SU-DHL-6 (cell line): ENCODE measurements around the gene ID4.

Experiments
- H2AFZ ChIP-seq: fragments of 200-600 bp; sonication (generic); 2 replicates; pipeline ENCODE4 v1.6.1; 2014; ENCODE audit warnings: low read depth, mild to moderate bottlenecking, moderate library complexity, mixed read lengths, antibody characterized with exemption, low read length; ENCODE audit not compliant: severe bottlenecking
- H3F3A ChIP-seq: fragments of 200-600 bp; shearing (Covaris generic); 2 replicates; pipeline ENCODE4 v1.6.0; 2016; ENCODE audit warnings: antibody characterized with exemption, mild to moderate bottlenecking; ENCODE audit not compliant: insufficient read depth
- H3K27ac ChIP-seq: fragments of 200-600 bp; sonication (generic); 2 replicates; pipeline ENCODE4 v1.5.1; 2016; ENCODE audit warnings: low read depth, mild to moderate bottlenecking, low read length, moderate library complexity, mixed read lengths
- H3K27me3 ChIP-seq: fragments of 200-600 bp; sonication (generic), shearing (Covaris generic); 2 replicates; pipeline ENCODE4 v1.6.0; 2014; ENCODE audit warnings: mild to moderate bottlenecking, low read length
- H3K36me3 ChIP-seq: fragments of 200-600 bp; sonication (generic); 2 replicates; pipeline ENCODE4 v1.6.1; 2014; ENCODE audit warnings: mild to moderate bottlenecking, low read length, mixed read lengths
- H3K4me2 ChIP-seq: fragments of 300-600, 200-600 bp; shearing (Covaris generic), sonication (generic); 2 replicates; pipeline ENCODE4 v1.6.0; 2014; ENCODE audit warnings: low read length, low read depth, mild to moderate bottlenecking; ENCODE audit not compliant: poor library complexity, severe bottlenecking
- H3K4me3 ChIP-seq: fragments of 200-600 bp; sonication (generic); 2 replicates; pipeline ENCODE4 v1.5.1; 2014; ENCODE audit warnings: antibody characterized with exemption, low read length, mild to moderate bottlenecking, mixed read lengths; ENCODE audit not compliant: insufficient read depth, poor library complexity, severe bottlenecking
- H3K79me2 ChIP-seq: fragments of 200-600 bp; sonication (generic); 2 replicates; pipeline ENCODE4 v1.6.1; 2014; ENCODE audit warnings: mild to moderate bottlenecking, low read length, moderate library complexity; ENCODE audit not compliant: insufficient read depth
- H3K9ac ChIP-seq: fragments of 200-600 bp; sonication (generic); 2 replicates; pipeline ENCODE4 v1.7.0; 2014; ENCODE audit warnings: mild to moderate bottlenecking, low read length
- H3K9me2 ChIP-seq: fragments of 200-600 bp; sonication (generic); replicated peaks from 2 replicates; pipeline ENCODE4 v1.6.1; 2014; ENCODE audit warnings: low read length; ENCODE audit not compliant: insufficient read depth
- H3K9me3 ChIP-seq: fragments of 200-600 bp; sonication (generic); 2 replicates; pipeline ENCODE4 v1.6.1; 2014; ENCODE audit warnings: low read length, mixed read lengths; ENCODE audit not compliant: insufficient read depth
- H4K20me1 ChIP-seq: fragments of 200-600 bp; sonication (generic); 2 replicates; pipeline ENCODE4 v1.6.1; 2014; ENCODE audit warnings: low read depth, mild to moderate bottlenecking, antibody characterized with exemption, low read length, moderate library complexity, mixed read lengths
- CTCF ChIP-seq: fragments of 200-600 bp; sonication (generic); IDR thresholded peaks from one replicate; pipeline ENCODE4 v1.5.1; 2017; ENCODE audit warnings: antibody characterized with exemption, mild to moderate bottlenecking, low read length, moderate library complexity; ENCODE audit not compliant: insufficient read depth, poor library complexity, severe bottlenecking
- EZH2phosphoT487 ChIP-seq: fragments of 200-600 bp; sonication (generic), shearing (Covaris generic); conservative IDR thresholded peaks from 2 replicates; pipeline ENCODE4 v1.6.1; 2018; ENCODE audit warnings: mild to moderate bottlenecking, antibody characterized with exemption, low read length, moderate library complexity, mixed read lengths

The ID4 gene

GRCh38 chr6:19839237-19839546, 2.0 kb downstream of the ID4 start:
- Histone ChIP-seq H3K9me3 (no peaks in the 10 kb centered on the region), H2AFZ (no peak overlapping the region), H4K20me1 (no peaks in the 10 kb centered on the region), H3K4me3 (no peak overlapping the region), H3K27me3 (no peaks in the 10 kb centered on the region), H3K4me2 (no peak overlapping the region), H3K9me2 (no peaks in the 10 kb centered on the region; the same call in 1 of the 2 replicates), H3F3A (no peaks in the 10 kb centered on the region), H3K27ac (no peak overlapping the region), H3K36me3 (no peaks in the 10 kb centered on the region), H3K79me2 (no peaks in the 10 kb centered on the region), H3K9ac (no peak overlapping the region)
- TF ChIP-seq EZH2phosphoT487: no peak
- no peak for TF ChIP-seq CTCF

DNA sequence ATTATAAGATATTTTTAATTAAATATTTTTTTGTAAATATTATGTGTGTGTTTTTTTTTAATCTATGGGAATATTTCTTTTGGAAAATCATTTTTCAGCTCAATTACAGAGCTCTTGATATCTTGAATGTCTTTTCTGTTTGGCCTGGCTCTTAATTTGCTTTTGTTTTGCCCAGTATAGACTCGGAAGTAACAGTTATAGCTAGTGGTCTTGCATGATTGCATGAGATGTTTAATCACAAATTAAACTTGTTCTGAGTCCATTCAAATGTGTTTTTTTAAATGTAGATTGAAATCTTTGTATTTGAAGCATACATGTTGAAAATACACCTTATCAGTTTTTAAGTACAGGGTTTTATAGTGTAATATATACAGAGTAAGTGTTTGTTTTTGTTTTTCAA, 2.6 kb downstream of the ID4 start:
- TF ChIP-seq CTCF (no peak), EZH2phosphoT487 (no peak)
- no peak overlapping the region for H3K4me3 ChIP-seq
- H4K20me1 ChIP-seq: no peaks in the 10 kb centered on the region
- H3K9me2 ChIP-seq: no peaks in the 10 kb centered on the region
- no peaks in the 10 kb centered on the region for H3F3A ChIP-seq
- no peak overlapping the region for H3K9ac ChIP-seq
- H2AFZ ChIP-seq: no peak overlapping the region
- H3K9me3 ChIP-seq: no peaks in the 10 kb centered on the region
- H3K4me2 ChIP-seq: no peak overlapping the region
- no peaks in the 10 kb centered on the region for H3K27me3 ChIP-seq
- H3K36me3 ChIP-seq: no peaks in the 10 kb centered on the region
- H3K27ac ChIP-seq: no peak overlapping the region
- H3K79me2 ChIP-seq: no peaks in the 10 kb centered on the region

GRCh38 chr6:19841181-19841580, 4.0 kb downstream of the ID4 start:
- TF ChIP-seq CTCF: no peak
- TF ChIP-seq EZH2phosphoT487: no peak
- Histone ChIP-seq H3K36me3 (no peaks in the 10 kb centered on the region), H3K27ac (no peak overlapping the region), H3K9me3 (no peaks in the 10 kb centered on the region), H3K79me2 (no peaks in the 10 kb centered on the region), H3F3A (no peaks in the 10 kb centered on the region), H3K27me3 (no peaks in the 10 kb centered on the region), H4K20me1 (no peaks in the 10 kb centered on the region), H3K9ac (no peak overlapping the region), H3K4me3 (no peak overlapping the region), H2AFZ (no peak overlapping the region), H3K9me2 (no peaks in the 10 kb centered on the region), H3K4me2 (no peak overlapping the region)

- TF ChIP-seq EZH2phosphoT487 (no peak), CTCF (no peak)
- no peaks in the 10 kb centered on the region for H4K20me1 ChIP-seq
- H3K4me2 ChIP-seq: no peak overlapping the region
- H3F3A ChIP-seq: no peaks in the 10 kb centered on the region
- H3K9me3 ChIP-seq: no peaks in the 10 kb centered on the region
- no peak overlapping the region for H3K27ac ChIP-seq
- H3K27me3 ChIP-seq: no peaks in the 10 kb centered on the region
- H3K9ac ChIP-seq: no peak overlapping the region
- H3K79me2 ChIP-seq: no peaks in the 10 kb centered on the region
- H3K36me3 ChIP-seq: no peaks in the 10 kb centered on the region
- H2AFZ ChIP-seq: no peak overlapping the region
- H3K4me3 ChIP-seq: no peak overlapping the region
- H3K9me2 ChIP-seq: no peaks in the 10 kb centered on the region
Observed at GRCh38 chr6:19842030-19842615, 5.0 kb downstream of the ID4 start.
